GM18868 (cell line): ENCODE results near the gene SURF4.

Experiments used
- ATAC-seq: cut with Tn5 transposase; IDR thresholded peaks from one replicate; pipeline ENCODE4 v1.9.1; 2021; ENCODE audit warnings: mild to moderate bottlenecking, moderate library complexity; ENCODE audit not compliant: unreplicated experiment

SURF4 gene

DNA sequence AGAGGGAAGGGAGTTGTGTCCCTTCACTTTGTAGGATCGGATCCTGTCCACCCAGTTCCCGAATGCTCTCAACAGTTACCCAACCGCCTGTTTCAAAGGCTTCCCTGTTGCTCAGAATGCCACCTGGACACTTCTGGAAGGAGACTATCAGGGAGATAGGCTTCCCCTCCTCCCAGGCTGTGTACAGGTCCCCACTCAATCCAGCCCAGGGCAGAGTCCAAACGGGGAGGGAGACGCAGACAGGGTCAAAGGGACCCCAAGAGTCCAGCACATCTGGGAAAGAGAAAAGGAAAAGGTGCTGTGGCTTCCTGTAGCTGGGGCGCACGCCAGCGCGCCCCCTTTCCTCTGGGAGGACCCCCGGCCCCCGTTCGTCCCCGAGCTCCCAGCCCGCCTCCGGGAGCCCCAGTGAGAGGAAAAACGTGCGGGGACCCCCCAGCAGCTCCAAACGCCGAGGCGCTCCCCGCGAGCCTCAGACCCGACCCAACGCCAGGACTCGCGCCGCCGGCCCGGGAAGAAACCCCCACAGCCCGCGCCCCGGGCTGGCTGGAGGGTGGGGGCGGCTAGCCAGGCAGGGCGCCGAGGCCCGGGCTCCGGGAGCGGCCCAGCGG lies 640 bp downstream of the SURF4 start:
- ATAC-seq, result no peak

DNA sequence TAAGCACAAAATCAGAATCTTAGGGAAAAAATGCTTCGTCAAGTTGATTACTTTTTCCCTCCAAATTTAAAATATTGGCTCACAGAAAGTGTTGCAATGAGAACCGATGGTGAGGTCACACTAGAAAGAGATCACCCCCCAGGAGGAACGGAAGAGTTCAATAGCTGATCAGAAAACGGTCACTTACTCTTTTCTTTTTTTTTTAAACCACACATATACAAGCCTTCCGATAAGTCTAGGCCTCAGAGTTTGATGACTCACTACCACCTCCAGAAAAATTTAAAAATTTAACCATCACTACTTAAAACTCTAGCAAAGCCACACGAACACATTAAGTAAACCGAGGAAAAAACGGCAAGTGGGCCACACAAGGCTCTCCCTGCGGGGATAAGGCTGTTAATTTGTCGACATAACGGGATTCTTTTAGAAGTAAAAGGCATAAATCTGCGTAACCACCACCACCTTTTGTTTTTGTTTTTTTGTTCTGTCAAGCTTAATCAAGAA lies 1.2 kb downstream of the SURF4 start:
- ATAC-seq, result no peak

DNA sequence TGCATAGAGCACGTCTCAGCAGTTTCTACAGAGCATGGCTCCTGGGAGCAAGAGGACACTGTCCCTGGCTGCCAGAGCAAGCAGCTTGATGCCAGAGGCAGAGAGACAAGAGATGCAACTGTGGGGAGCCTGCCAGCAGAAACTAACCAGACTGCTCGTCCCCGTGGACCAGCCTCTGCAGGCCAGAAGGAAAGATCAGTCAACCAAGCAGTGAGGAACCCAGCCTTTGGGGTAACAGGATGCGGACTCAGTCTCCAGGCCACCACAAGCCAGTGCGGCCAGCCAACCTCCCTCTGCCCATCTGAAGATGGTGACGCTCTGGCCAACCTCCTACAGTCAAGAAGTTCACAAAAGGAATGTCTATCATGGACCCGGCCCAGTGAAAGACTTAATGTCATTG lies 3.7 kb downstream of the SURF4 start:
- no peak for ATAC-seq

DNA sequence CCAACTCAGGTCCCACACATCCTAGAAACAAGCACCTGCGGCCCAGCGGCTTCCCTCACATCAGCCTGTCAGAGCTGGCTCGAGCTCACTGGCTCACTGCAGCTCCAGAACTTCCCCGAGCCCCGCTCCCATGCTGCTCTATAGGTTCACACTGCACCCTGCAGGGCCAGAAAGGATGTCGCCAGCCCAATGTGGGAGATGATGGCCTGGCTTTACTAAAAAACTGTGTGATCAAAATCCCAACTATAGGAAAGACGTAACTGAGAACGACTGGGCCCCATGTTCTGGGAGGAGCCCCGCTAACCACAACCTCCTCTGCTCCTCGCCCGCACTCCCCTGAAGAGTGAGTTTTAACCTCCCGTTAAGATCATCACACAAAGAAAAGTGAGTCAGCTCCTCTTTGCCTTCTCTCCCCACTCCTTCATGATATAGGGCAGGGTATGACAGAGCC lies 4.6 kb downstream of the SURF4 start:
- ATAC-seq, result no peak

DNA sequence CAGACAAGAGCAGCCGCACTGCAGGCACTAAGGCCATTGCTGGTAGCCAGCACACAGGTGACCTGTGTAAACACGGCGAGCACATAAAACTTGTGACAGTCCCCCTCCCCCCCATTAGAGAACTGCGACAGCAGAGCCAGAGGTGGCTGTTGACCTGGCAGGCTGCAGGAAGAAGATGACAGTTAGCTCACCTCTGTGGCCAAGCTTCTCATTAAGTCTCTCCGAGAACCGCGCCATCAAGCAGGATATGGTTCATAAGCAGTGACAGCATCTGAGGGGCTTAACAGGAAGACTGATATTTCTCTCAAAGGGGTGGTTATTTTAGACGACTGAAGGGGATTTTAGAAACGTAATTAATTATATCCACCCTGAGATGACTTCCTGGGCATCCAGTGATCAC lies 5.2 kb downstream of the SURF4 start:
- ATAC-seq, result no peak

DNA sequence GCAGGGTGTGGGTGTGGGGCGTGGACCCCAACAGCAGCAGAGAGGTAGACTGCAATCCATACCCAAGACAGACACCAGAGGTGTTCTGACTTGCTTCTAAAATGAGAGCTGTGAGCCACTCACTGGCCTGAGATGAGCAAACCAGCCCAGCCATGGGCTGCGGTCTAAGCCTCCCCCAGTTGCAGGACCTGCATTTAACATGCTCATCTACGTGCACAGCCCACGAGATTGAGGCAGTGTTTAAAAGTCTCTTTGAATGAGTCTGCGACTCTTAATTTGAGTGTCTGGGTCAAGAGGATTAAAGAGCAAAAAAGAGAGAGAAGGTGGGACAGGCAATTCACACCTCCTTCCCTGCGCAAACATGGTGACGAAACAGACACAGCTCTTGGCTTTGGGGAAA lies 5.9 kb downstream of the SURF4 start:
- ATAC-seq, result no peak

DNA sequence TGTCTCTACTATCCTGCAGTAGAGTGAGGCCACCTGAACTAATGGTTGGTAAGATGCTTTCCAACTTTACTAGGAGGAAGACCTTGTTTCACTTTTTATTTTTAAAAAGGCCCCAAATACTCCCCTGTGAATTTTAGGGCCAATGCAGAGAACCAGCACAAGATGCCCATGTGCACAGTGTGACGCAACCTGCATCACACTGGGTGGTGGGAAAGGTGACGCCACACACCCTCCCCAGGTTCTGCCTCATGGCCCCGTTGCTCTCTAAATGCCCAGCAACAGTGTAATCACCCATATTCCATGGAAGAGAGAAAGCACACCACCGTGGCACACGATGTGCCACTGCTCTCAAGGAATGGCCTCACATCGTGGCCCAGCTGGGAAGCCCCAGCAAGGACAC lies 6.4 kb downstream of the SURF4 start:
- no peak for ATAC-seq

DNA sequence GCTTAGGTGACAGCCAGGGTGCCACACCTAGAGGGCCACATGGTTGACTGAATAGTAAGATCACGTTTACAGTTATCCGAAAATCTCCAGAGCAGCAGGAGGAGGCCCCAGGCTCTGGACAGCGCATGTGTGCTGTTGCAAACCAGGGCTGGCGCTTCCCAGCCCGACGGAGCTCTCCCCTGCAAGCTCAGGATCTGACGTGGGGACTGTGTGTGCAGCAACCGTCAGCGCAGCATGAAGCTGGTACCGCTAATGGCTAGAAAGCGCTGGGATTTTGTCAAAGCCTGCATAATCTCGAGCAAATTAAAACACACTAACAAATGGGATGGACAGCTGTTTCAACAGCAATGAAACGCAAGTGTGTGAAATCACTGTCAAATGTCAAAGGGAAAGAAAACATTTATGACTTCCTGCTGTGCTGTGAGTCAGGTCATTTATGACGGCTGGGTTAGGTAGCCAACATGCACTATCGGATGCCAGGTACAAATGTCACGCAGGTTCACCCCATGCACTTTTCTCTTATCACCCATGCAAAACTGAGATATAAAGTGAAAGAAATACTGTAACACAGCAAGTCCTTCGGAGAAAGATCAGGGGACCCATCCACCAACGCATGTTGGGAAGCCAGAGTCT lies 7.5 kb downstream of the SURF4 start:
- ATAC-seq, result no peak

DNA sequence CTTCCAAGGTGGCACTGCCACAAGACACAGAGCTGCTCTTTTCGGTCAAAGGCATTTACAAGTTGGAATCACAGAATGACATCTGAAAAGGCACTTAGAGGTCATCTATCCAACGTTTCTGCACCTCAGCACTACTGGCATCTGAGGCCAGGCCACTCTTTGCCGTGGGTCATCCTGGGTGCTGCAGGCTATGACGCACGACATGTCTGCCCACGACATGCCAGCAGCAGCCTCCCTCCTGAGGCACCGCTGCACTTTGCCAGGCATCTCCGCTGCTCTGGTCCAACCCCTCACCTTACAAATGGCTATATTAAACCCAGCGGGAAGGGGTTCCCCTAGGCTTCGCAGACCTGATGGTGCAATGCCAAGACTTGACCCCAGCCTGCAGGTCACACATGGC lies 8.1 kb downstream of the SURF4 start:
- ATAC-seq, result no peak

DNA sequence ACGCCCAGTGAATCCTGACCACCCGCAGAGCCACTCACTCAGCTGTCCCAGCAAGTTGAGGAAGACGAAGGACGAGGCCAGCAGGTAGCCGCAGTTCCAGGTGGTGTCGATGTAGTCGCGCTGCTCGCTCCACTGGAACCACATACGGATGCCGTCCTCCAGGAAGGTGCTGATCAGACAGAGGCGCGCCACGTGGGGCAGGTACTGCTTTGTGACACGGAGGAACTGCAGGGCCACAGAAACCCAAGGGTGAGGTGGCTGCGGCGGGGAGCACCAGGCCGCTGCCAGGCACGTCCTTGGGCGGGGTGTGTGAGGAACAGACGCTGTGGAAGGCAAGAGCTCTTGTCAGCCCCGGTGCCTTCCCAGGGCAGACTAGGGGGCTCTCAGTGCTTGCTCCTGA lies 8.6 kb downstream of the SURF4 start:
- no peak for ATAC-seq

DNA sequence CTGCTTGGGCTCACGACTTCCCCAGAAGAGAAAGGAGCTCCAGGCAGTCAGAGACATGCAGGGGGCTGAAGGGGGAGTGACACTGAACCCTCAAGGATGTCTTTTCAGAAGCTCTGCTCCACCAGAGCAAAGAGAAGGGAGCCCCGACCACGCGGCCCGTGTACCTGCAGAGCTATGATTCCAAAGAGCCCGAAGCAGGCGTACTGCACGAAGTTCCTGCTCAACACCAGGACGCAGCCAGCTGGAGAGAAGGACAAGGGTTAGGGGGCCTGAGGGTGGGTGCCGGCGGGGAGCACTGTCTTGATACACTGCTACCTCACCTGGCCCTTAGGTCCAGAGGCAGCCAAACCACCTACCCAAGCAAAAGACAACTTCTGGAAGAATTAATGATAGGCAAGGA lies 9.4 kb downstream of the SURF4 start:
- ATAC-seq, result no peak

DNA sequence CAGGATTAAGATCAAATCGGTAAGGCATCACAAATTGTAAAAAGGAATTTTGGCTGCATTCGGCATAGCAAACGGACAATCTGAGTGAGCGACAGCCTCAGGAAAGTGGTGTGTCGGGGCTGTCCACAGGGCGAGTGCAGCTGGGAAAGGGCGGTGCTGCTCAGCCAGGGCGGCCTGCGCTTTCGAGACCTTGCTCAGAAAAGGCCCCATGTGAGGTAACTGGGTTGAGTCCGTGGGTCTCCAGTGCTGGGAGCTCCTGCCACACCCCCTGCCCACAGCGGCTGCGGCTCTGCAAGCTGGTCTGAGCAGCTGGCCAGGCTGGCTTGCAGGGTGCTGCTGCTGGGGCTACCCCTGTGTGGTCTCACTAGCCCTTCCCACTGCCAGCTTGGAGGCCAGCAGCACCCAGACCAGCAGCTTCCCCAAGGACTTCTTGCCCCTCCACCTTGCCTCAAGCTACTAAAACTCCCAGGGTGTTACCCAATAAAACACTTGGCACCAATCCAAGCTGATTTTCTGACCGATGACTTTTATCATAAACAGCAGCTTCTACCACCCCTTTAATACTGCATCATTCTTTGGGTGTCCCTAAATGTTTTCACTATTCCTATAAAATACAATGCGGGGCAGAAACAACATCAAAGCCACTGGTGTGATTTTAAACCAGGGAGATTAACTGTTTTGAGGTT lies 13.4 kb downstream of the SURF4 start:
- ATAC-seq, result no peak

DNA sequence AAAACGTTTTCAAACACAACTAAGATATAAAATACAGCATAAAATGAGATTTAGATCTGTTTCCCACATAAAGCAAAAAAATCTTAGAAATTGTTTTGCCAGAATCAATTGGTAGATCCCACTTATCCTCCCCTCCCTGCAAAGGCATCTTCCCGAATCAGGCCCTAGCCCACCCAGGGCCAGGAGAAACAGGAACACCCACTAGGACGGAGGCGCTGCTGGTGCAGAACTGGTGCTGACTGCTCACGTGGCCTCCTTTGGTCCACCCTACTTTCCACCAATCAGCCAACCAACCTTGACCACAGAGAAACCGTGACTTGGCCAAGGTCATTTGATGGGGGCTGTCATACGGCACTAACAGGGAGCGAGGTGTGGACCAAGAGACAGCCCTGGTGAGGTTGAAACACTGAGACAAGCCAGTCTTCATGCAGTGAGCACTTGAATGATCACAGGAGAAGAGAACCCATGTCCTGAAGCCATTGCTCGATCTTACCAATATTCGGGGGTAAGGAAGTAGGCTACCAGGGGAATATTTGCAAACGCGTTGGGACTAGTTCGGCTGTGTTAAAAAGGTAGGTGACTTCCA lies 14.3 kb downstream of the SURF4 start:
- ATAC-seq, result no peak

DNA sequence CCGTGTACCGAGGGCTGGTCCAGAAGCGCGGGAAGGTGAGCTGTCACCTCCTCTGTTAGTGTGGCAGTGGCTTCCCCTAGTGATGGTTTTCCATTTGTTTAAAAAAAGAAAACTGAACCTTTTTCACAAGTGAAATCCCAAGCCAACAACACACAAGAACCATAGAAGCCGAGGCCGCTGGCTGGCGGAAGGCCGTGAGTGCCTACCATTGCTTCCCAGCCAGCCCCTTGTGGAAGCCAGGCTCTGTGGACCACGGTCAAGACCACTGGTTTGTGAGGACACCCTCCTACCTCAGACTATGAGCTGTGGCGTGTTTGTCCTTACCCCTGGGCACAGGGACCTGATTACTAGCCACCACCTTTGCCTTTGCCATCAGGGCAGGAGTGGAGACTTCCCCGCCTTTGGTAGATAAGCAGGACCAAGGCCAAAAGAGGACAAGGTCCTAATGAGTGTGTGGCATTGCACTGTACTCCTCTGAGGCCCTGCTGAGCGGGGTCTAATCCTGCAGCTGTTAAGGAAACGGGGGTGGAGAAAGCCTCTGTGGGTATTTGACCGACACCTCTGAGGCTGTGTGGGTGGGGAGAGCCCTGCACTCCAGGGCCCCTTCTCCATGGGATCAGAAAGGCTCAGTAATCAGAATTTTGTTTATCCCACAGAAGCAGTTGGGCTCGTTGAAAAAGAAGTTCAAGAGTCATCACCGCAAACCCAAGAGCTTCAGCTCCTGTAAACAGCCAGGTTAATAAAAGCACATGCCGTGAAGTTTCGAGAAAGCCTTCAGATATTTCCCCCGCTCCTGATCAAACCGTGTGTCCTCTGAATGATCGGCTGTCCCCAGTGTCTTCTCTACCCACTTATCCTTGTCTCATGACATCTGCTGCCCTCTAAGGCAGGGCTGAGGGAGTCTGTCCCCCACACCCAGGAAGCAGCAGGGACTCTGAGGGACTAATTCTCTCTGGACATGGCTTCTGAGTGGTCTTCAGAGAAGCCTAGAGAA lies 15.2 kb downstream of the SURF4 start:
- ATAC-seq, result no peak

DNA sequence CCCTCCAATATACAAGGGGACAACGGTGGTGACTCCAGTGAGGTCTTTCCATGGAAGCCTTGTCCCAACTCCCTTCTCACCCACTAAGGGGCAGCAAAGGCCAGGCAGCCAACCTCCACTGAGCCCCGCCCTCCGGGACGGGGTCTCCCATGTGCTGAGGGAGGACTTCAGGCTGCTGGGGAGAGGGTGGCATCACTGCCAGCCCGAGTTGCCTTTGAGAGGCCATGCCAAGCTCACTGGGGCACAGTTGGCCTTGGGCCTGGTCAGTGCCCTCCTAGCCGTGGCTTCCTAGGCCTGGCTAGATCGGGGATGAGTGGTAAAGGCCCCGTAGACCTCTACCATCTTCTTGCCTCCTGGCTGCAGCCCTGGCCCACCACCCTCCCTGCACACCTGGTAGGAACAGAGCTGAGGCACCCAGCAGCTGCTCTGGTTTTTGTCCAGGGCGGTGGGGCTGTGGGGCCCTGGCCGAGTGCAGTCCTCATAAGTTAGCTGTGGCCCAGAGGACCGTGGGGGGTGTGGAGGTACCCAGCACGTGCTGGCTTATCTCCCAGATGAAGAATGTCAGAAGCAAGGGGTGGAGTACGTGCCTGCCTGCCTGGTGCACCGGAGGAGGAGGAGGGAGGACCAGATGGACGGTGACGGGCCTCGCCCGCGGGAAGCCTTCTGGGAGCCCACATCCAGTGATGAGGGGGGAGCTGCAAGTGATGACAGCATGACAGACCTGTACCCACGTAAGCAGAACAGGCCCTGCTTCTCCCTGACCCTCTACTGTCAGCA lies 16.3 kb downstream of the SURF4 start:
- ATAC-seq, result no peak

DNA sequence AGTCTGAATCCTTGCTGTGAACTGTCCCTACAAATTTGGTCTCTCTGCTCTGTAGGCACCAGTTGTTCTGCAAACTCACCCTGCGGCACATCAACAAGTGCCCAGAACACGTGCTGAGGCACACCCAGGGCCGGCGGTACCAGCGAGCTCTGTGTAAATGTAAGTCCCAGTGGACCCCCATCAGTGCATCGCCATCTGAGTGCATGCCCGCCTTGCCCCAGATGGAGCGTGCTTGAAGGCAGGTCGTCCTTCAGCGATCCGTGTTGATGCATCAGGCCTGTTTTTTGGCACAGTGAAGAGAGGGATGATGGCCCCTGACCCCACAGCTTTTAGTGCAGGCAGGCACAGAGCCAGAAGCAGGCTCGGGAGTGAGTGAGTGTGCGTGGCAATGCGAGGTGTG lies 18.2 kb downstream of the SURF4 start:
- no peak for ATAC-seq

DNA sequence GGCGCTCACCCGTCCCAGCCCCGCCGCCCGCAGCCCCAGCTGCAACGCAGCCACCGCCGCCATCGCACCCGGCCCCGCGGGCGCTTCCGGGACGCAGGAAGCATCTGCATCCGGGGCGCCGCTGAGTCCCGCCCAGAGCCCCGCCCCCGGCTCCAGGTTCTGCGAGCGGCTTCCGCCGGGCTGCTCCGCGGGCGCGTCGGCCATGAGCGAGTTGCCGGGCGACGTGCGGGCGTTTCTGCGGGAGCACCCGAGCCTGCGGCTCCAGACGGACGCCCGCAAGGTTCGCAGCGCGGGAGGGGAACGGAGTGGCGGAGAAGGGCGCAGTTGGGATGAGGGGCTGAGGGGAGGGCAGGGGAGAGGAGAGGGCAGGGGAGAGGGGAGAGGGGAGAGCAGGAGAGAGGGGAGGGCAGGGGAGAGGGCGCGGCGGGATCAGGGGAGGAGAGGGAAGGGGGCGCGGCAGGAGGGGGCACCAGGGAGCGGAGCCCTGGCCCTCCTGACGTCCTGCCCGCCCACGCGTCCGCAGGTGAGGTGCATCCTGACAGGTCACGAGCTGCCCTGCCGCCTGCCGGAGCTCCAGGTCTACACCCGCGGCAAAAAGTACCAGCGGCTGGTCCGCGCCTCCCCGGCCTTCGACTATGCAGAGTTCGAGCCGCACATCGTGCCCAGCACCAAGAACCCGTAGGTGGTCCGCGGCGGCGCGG lies 19.3 kb downstream of the SURF4 start, which contains the start of the genes SURF1 and SURF2:
Gene SURF1, minus strand, starts transcription at position 97 of the 701 bp plus-strand sequence. Its CDS starts 34 bp downstream, at position 63.
Gene SURF2, plus strand, starts transcription at position 160 of the 701 bp plus-strand sequence. Its CDS starts 43 bp downstream, at position 203.
- ATAC-seq, result peak; percentile 72

DNA sequence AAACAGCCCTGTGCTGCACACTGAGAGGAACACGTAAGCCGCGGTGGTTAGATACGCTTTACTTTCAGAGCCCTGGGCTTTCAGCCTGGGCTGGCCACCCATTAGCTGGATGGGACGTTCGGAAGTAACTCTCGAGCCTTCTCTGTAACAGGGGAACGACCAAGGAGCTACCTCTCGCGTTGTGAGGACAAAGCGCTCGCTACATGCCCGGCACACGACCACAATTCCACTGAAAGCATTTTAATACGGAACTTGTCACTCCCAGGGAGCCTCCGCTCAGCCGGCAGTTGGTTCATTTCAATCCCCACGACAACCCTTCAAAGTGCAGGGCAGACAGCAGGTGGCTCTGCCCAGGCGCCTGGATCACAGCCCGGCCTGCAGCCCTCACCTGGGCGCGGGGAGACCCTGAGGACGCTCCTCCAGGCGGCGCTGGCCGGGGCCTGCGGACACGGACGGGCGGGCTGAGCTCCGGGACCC lies 19.9 kb downstream of the SURF4 start:
- ATAC-seq, result peak; percentile 28

DNA sequence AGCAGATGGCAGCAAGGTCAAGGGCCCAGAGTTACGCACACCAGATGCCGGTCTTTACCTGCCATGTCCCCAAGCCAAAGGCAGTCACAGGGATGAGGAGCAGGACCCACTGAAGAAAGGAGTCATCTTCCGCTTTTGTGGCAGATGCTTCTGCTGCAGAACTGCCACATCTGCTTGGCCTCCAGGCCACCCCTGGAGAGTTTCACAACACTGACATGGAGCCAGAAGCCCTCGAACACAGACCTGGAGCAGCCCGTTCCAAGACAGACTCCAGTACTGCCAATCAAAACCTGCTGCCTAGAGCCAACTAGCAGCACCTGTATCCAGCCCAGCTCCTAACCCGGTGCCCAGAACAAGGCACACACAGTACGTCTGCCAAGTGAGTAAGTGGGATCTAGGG lies 21.1 kb downstream of the SURF4 start:
- ATAC-seq, result no peak
